HG03175 (cell line): ENCODE results near the gene APBA1.

ENCODE experiments used
- ATAC-seq: cut with Tn5 transposase; IDR thresholded peaks from one replicate; pipeline ENCODE4 v1.9.1; 2021; ENCODE audit warnings: mild to moderate bottlenecking, moderate library complexity; ENCODE audit not compliant: unreplicated experiment

APBA1 gene

DNA sequence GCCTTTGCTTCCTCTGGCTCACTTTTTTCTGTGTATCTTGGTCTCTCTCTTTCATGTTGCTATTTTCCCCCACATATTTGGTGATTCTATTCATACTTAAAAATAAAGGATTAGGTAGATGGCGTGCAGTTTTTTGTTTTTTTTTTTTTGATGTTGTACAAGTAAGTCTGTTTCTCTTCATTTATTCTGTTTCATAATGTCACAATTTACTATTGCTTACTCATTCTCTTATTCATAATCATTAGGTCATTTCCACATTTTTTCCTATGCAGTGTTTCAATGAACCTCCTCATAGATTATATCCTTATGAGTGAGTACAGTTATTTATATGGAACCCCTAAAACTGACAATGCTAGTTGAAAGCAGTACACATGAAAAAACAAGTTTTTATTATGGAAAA lies 136.3 kb downstream of the APBA1 start:
- ATAC-seq, result no peak

DNA sequence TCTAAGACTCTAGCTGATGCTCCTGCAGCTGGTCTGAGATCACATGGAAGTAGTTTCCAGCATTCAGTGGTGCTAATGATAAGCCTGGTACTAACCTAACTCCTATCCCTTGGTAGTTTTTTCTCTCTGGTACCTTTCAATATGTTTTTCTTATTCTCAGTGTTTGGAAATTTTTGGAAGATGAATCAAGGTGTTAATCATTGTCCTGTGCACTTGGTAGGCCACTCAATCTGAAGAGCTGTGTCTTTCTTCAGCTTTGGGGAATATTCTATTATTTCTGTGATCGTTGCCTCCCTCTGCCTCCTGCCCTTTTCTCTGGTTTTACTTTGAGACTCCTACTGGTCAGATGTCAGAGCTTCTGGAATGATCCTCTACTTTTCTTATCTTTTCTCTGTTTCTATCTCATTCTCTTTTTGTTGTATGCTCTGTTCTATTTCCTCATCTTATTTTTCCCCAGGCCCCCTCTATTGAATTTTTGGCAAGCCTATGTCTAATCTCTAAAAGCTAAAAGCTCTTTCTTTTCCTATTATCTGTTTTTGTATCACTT lies 136.8 kb downstream of the APBA1 start:
- no peak for ATAC-seq

DNA sequence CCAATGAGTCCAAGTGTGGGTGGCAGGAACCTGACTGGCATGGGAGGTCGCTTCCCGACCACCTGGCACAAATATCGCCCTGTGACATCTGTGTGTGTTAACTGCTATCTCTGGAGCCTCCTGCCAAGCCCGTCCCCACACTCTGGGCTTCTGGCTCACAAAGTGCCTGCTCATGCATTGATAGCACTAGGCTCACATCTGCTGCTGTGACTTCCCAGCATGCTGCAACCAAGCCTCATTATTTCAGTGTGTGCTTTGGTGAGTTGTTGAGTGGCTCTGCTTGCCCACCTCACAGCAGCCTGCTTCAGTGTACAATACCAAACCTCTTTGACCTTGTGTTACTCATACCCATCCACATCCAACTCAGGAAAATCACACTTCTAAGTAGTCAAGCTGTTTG lies 139.8 kb downstream of the APBA1 start:
- ATAC-seq, result no peak

DNA sequence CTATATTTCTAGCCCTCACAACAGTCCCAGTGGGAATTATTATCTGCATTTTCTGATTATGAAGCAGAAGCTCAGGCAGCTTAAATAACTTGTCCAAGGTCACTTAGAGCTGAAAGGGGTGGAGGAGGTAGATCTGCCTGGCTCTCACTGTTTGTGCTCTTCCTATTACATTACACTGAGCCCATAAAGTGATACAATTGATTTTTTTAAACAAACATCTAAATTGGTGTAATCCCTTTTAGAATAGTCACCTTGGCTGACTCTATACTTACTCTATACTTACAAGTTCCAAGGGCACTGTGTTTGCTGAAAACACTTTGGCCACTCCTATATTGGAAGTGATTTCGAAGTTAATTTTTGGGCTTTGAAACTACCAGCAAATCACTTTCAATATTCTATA lies 144.7 kb downstream of the APBA1 start:
- ATAC-seq, result no peak

DNA sequence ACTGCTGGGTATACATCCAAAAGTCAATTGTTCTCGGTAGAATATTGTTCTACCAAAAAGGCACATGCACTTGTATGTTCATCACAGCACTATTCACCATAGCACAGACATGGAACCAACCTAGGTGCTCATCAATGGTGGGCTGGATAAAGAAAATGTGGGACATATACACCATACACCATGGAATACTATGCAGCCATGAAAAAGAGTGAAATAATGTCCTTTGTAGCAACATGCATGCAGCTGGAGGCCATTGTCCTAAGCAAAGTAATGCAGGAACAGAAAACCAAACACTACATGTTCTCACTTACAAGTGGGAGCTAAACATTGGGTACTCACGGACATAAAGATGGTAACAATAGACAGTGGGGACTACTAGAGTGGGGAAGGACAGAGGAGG lies 145.5 kb downstream of the APBA1 start:
- ATAC-seq, result no peak

DNA sequence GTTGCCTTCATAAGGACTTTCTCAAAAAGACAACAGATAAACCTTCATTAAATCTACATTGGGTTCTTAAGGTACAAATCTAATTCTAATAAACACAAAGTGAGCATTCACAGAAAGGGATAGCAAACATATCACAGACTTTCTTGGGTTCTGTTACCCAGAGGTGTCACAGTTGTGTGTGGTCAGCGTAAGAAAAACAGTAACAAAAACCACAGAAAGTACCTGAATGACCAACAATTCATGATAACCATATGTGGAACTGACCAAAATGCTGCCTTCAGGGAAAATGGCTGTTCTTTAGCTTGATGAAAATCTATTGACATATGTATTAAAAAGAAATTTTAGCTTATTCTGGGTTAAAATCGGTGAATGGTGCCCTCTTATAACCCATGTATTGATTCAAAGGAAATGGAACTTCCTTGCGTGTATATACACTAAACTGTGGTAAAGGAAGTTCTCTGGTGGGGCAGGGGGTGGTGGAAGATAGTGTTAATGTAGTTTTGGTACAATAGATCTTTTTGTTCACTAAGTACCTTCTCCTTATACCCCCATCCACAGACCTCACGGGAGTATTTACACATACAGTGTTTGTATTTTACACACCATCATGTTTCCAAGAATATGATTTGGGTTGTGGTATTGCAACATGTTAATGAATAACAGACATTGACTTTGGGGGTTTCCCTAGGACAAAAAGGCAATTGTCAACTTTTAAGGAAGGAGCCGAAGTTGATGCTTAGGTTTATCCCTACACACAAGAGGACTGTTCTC lies 152.5 kb downstream of the APBA1 start:
- peak; percentile 91 for ATAC-seq

DNA sequence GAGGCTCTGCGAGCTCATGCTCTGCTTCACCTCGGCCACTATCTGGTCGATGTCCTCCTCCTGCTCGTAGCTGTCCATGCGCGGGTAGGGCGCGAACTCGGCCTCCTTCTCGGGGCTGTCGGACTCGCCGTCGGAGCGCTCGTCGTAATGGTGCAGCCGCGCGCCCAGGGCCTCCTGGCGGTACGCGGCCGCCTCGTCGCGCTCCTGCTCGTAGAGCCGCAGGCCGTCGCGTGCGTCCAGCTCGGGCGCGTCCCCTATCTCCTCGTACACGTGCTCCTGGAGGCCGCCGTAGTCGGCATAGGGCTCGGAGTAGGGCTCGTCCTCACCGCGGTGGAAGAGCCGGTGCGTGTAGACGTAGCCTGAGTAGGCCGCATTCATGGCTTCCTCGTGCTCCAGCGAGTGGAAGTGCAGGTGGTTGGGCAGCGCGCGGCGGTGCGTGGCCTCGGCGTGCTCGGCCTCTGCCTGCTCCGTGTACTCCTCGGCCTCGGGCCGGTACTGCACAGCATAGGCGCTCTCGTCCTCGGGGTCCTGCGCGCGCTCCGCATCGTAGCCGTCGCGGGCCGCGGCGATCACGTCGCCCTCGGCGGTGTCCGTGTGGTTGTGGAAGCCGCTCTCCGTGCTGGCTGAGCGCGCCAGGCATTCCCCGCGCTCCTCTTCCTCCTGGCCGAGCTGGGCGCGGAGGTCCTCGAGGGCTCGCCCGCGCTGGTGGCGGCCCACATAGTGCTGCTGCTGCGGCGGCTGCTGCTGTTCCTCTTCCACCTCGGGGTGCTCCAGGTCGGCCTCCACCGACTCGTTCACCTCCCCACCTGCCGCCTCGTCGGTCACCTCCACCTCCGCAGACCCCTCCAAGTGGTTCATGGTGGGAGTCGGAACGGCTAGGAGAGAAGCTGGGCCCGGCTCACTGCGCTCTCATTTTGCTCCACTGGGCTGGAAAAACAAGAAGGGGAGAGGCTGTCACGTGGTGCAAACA lies 155.5 kb downstream of the APBA1 start:
- ATAC-seq, result no peak

DNA sequence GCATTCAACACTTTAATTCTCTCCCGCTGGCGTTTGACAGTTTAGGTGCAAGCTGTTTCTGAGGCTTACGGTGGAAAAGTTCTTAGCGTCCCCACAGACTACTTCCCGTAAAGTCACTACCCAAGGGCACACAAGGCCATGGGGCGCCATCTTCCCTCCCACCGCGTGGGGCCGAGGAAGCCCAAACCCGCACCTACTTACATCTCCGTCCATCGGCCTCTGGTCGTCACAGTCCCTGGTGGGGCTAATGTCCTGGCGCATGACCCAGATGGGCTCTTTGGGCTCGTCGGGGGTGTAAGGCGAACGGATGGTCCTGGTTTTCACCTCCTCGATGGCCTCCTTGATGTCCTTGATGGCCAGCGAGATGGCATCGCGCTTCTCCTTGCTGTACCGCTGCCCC lies 156.4 kb downstream of the APBA1 start:
- no peak for ATAC-seq

DNA sequence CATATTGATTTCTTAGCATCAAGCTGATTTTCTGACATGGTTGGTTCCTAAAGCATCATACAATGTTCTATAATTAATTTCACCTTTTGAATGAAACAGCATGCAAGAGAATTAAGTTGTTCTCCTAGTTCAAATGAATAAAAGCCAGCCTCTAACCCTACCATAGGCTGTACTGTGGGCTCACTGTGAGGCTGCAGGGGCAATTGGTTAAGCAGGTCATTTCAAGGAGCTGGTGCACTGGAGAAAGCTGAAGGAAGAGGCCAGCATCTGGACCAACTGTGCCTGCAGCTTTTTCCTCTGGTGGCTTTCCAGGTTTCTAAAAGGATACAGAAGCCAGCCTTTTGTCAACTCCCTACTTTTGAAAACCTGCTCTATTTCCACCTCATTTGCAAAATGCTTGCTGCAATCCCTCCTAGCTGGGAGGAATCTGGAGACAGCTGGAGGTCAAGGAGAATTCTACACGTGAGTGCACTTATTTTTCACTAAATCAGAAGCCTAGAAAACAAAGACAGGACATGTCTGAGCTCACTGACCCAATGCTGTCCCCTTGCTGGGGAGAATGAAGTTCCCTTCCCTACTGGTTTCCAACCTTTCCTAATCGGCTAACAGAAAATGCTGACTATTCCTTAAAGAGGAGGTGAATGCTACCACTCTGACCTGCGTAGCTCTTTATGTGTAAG lies 158.9 kb downstream of the APBA1 start:
- ATAC-seq, result no peak

DNA sequence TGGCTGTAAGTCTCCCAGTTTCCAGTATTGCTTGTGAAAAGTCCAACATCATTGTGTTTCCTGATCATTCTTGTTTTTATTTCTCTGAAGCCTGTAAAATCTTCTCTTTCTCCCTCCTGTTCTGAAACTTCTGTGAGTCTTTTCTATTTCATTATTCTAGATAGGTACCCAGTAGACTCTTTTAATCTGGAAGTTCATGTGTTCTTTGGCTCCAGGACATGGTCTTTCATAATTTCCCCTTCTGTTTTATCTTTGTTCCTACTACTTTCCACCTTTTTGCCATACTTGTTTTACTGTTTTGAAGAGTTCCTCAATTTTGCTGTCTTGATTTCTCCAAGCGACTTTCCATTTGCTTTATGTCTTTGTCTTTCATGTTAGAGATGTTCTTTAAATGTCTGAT lies 168.1 kb downstream of the APBA1 start:
- no peak for ATAC-seq

DNA sequence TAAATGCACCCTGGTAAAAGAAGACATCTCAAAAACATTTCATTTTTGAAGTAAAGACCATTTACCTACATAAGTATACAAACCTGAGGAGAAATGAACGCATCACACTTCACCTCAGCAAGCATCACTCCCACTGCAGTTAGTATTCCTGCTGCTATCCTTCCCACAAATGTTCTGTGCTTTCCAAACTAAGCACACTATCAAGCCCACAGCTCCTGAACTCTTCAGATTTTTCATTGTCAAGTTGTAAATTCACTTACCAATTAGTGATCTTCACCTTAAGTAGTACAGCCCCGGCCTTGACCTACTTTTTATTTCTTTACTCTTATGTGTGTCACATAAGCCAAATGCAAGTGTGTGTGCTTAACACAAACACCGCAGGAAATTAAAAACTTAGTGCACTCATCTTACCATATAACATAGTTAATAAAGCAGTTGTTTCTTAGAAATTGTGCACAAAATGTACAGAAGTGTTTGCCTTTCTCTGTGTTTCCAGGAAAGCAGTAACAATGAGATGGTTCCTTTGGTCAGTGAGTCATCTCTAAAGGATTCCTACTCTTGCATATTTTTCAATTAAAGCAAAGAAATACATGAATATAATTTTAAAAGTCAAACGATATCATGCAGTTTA lies 169.4 kb downstream of the APBA1 start:
- no peak for ATAC-seq

DNA sequence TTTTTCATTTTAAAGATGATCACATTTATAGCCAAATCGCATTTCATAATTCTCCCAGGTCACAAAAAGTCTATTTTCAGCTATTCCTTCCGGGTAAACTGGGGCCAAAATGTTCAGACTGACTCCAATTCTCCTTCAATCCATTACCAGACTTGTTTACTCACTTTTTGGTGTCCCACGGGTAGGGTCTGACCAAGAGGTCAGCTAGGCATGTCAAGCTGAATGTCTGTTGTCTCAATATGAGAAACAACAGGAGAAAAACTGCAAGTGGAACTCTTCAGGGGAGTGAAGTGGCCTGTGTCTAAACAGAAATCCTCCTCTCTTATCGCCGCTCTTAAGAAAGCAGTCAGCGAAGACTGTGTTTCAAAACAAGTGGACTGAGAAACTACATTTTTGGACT lies 171.3 kb downstream of the APBA1 start:
- no peak for ATAC-seq

DNA sequence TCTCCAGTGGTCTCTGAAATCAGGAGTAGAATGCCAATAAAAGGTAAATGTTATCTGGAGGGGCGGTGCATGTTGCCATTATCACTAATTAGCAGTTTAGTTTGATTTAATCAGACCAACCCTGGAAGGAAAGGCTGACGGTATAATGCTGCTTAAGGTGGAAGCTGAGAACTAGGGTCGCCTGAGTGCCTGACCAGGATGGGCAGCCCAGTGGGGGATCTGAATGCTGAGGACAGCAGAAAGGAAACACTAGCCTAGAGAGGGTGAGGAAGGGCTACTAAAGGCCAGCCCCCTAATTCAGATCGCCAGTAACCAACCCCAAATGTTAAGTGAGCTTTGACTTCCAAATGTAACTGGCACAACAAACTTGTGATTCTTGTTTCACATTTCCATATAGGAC lies 172.2 kb downstream of the APBA1 start:
- ATAC-seq, result no peak

DNA sequence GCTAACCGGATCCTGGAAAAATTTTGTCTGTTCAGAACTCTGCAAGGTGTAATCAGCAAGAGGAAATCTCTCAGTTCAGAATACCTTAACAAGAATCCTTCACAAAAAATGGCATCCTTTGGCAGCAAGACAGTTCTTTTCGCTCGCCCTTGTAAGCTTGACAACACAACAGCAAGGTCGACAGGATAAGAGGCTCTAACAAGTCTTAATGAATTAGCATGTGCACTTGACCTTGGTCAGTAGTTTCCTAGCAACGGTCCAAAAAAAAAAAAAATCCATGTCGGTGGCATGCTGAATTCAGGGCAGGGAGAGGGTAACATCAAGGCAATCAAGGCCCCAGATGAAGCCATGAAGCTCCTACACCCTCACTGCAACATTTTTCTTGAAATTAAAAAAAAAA lies 172.8 kb downstream of the APBA1 start:
- no peak for ATAC-seq

DNA sequence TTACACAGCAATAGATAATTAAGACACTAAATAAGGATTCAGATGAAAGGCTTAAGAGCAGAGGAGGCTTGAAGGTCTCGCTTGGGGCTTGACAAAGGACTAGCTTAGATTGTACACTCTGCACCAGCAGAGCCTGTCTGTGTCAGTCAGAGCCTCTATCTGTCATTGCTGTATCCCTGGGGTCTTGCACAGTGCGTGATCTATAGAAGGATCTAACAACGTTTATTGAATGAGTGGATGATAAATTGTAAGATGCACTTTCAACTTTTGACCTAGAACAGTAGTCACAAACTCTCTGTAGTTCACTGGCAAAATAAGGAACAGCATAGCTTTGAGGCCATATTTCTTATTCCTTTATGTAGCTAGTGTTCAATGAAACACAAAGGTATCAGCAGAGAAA lies 173.7 kb downstream of the APBA1 start:
- ATAC-seq, result no peak

DNA sequence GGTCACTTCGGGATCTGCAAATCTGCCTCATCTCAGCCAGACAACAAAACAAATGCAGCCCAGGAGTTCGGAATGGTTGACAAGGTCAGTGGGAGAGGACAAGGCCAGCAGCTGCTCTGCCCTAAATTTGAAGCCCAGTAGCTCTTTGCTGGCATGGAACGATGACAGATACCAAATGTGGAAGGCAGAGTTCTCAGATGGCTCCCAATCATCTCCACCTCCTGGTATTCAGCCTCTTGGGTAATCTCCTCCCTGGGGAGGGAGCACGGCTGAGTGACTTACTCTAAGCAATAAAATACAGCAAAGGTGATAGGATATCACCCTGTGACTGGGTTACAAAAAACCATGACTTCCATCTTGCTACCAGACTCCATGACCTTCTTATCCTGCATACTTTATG lies 174.4 kb downstream of the APBA1 start:
- no peak for ATAC-seq

DNA sequence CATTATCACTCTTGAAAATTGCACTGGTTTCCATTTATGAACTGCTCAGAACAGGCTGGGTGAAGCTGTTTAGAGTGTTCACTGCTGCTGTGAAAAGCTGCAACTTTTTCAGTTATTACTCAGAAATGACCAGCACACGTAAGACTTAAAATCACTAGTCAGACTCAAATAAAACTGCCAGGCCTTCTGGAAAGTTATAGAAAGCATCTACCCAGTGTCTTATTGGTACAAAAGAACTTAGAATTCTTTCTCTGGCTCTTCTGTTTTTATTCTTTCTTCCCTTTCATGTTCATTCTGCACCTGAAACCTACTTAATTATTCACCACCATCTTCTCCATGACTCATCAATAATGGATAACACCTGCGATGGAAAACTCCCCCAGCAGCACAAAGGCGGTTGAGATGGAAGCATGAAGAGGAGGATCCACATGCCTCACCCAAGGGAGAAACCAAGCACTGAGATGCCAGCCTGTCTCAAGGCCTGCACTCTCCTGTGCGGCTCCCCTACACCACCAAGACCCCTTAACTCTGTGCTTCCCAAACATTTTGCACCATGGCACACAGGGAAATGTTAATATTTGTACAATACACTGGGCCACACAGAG lies 175.2 kb downstream of the APBA1 start:
- ATAC-seq, result no peak

DNA sequence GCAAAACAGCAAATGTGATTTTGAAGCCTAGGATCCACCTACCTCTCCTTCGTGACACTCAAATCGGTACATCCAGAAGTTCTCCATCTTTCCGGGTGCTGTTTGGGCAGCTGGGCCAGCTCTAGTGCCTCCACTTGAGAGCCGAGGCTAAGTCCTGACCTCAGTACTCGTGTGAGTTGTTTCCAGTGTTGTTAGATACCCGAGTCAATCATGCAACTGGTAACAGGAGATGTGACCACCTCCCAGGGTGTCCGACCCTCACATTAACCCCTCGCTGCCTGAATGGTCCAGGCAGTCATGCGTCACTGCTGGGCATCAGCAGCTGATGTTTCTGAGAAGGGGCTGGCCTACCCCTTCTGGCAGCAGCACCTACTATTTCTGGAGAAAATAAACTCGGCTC lies 176.9 kb downstream of the APBA1 start:
- ATAC-seq, result no peak

DNA sequence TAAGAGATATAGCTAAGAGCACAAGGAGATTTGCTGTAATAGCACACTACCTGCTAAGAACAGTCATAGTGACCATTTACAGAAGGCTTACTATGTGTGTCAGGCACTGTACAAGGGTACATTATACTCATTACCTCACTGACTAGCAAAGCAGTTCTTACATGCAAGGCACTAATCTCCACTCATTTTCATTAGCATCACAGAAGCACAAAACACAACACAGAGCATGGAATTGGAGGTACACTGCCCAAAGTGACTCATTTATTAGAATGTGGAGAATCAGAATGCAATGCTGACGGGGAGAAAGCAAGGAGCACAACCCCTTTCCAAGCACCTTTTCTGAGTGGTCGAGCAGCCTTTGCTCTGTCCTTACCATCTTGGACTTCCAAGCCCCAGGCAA lies 177.4 kb downstream of the APBA1 start:
- ATAC-seq, result no peak

DNA sequence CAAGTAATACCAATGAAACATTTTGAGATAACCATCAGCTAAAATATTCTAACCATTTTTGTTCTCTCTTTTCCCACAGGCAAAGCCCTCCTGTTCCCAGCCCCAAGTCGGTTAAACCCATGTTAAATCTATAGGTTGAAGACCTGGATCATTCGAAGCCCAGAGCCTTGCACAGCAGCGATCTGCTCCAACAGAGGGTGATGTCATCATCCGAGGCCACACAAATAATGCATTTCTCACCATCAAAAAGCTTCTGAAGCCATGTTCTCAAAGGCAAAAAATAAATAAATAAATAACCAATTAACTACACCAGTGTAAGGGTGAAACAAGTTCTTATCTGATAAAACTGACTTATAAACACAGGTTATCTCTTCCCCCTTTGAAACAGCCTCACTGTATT lies 178.0 kb downstream of the APBA1 start:
- ATAC-seq, result no peak
